Measurements from ENCODE around the gene ERGIC3. TPM values are rescaled to one million over a fixed set of nuclear protein-coding genes. Genes with fewer than 3 reads are reported as not detected.

ERGIC3 gene
- total and polyA plus RNA-seq, 2 donors (not counting 1 experiment from before 2014, with no cell fraction given), result 191 to 254 TPM

- Histone ChIP-seq H3K4me1 (ENCODE audit: control insufficient read depth in 2 of 2, insufficient read depth in 2 of 2, low read length in 2 of 2) (peaks cover 71 to 77% of the 10 kb centered on the region in 2 donors), H3K79me2 (ENCODE audit: control insufficient read depth, insufficient read depth, low read length) (peaks cover 68% of the 10 kb centered on the region), H3K36me3 (replicated peaks in 1 of 2; ENCODE audit: control extremely low read depth in 1 of 2, control insufficient read depth in 1 of 2, extremely low read depth in 1 of 2, insufficient read depth in 2 of 2, low read length in 1 of 2) (peaks cover 8 to 83% of the 10 kb centered on the region in 2 experiments), H3K4me2 (replicated peaks; ENCODE audit: low read depth, low read length, poor library complexity, severe bottlenecking) (peak overlapping the region; percentile 61), H2AFZ (ENCODE audit: insufficient read depth, low read depth, low read length, poor library complexity, severe bottlenecking) (no peak overlapping the region), H3K27me3 (replicated peaks in 1 of 4; ENCODE audit: control extremely low read depth in 1 of 4, control insufficient read depth in 3 of 4, insufficient read depth in 4 of 4, low read length in 3 of 4) (no peaks in the 10 kb centered on the region), H3K9ac (ENCODE audit: low read length) (peak overlapping the region; percentile 21), H4K20me1 (ENCODE audit: control insufficient read depth, insufficient read depth, low read length, poor library complexity, severe bottlenecking) (peaks cover 58% of the 10 kb centered on the region), H3K27ac (ENCODE audit: low read length in 2 of 2) (peak overlapping the region in 1 of 2 donors; percentile 65), H3K9me3 (ENCODE audit: control extremely low read depth in 1 of 3, control insufficient read depth in 2 of 3, insufficient read depth in 1 of 3, low read length in 2 of 3) (no peaks in the 10 kb centered on the region), H3K4me3 (ENCODE audit: control extremely low read depth in 1 of 5, extremely low read depth in 1 of 5, insufficient read depth in 1 of 5, low read depth in 2 of 5, low read length in 4 of 5) (no peak overlapping the region)
- POLR2A ChIA-PET, result no interaction called here
- ATAC-seq (ENCODE audit: low read depth) (no peak), DNase-seq (no peak)
- intact Hi-C loops (cut with micrococcal nuclease), result no loop called here
- H3K9me3 Mint-ChIP-seq (ENCODE audit: insufficient read depth), result no peaks in the 10 kb centered on the region
- TF ChIP-seq EZH2 (IDR thresholded peaks at IDR 0.05; ENCODE audit: borderline replicate concordance, insufficient read depth, low read depth, low read length, poor library complexity, severe bottlenecking) (no peak), CTCF (IDR thresholded peaks at IDR 0.05) (no peak)
- CTCF ChIA-PET, result interaction anchor here (2.0 kb wide), 1 partner anchor 43 kb away, joined by 8 read pairs; no protein-coding TSS in a partner anchor
- H3K27ac Mint-ChIP-seq, result peak overlapping the region; percentile 57
- peak overlapping the region; percentile 44 for H3K4me3 Mint-ChIP-seq
- no peaks in the 10 kb centered on the region for H3K27me3 Mint-ChIP-seq
- peaks cover 76% of the 10 kb centered on the region for H3K4me1 Mint-ChIP-seq
- WGBS (ENCODE audit: insufficient coverage), result 44% methylated on average over 3 of the region's 3 CpGs
Observed at GRCh38 chr20:35506179-35506578, 35.7 kb upstream of the ERGIC3 start.

GRCh38 chr20:35506872-35507638 lies 34.8 kb upstream of the ERGIC3 start:
- H3K36me3 ChIP-seq (replicated peaks in 1 of 2; ENCODE audit: control extremely low read depth in 1 of 2, control insufficient read depth in 1 of 2, extremely low read depth in 1 of 2, insufficient read depth in 2 of 2, low read length in 1 of 2), result peaks cover 8 to 86% of the 10 kb centered on the region in 2 experiments
- 49% methylated on average over 4 of the region's 6 CpGs for WGBS (ENCODE audit: insufficient coverage)
- no peaks in the 10 kb centered on the region for H3K27me3 ChIP-seq (replicated peaks in 1 of 4; ENCODE audit: control extremely low read depth in 1 of 4, control insufficient read depth in 3 of 4, insufficient read depth in 4 of 4, low read length in 3 of 4)
- Mint-ChIP-seq H3K4me3 (peak overlapping the region; percentile 17), H3K9me3 (ENCODE audit: insufficient read depth) (no peaks in the 10 kb centered on the region), H3K4me1 (peaks cover 70% of the 10 kb centered on the region), H3K27me3 (no peaks in the 10 kb centered on the region), H3K27ac (peak overlapping the region; percentile 57)
- no peak overlapping the region for H2AFZ ChIP-seq (ENCODE audit: insufficient read depth, low read depth, low read length, poor library complexity, severe bottlenecking)
- H3K9ac ChIP-seq (ENCODE audit: low read length), result no peak overlapping the region
- H3K9me3 ChIP-seq (ENCODE audit: control extremely low read depth in 1 of 3, control insufficient read depth in 2 of 3, insufficient read depth in 1 of 3, low read length in 2 of 3), result no peaks in the 10 kb centered on the region
- peak; percentile 8 for ATAC-seq (ENCODE audit: low read depth)
- no peak for DNase-seq
- H3K27ac ChIP-seq (ENCODE audit: low read length in 2 of 2), result peak overlapping the region in 1 of 2 donors; percentile 65
- peaks cover 68% of the 10 kb centered on the region for H3K79me2 ChIP-seq (ENCODE audit: control insufficient read depth, insufficient read depth, low read length)
- H3K4me3 ChIP-seq (ENCODE audit: control extremely low read depth in 1 of 5, extremely low read depth in 1 of 5, insufficient read depth in 1 of 5, low read depth in 2 of 5, low read length in 4 of 5), result no peak overlapping the region
- ChIA-PET POLR2A (interaction anchor here (0.6 kb wide), 1 partner anchor 16 kb away, joined by 3 read pairs; no protein-coding TSS in a partner anchor), CTCF (interaction anchor here (0.6 to 2.0 kb wide), 2 partner anchors 43 to 62 kb away, joined by 3 to 8 read pairs; no protein-coding TSS in a partner anchor)
- H3K4me2 ChIP-seq (replicated peaks; ENCODE audit: low read depth, low read length, poor library complexity, severe bottlenecking), result peak overlapping the region; percentile 61
- intact Hi-C loops (cut with micrococcal nuclease), result no loop called here
- peaks cover 63 to 69% of the 10 kb centered on the region in 2 donors for H3K4me1 ChIP-seq (ENCODE audit: control insufficient read depth in 2 of 2, insufficient read depth in 2 of 2, low read length in 2 of 2)
- H4K20me1 ChIP-seq (ENCODE audit: control insufficient read depth, insufficient read depth, low read length, poor library complexity, severe bottlenecking), result peaks cover 53% of the 10 kb centered on the region
- no peak for TF ChIP-seq CTCF (IDR thresholded peaks at IDR 0.05)
- TF ChIP-seq EZH2 (IDR thresholded peaks at IDR 0.05; ENCODE audit: borderline replicate concordance, insufficient read depth, low read depth, low read length, poor library complexity, severe bottlenecking), result no peak
